Activated CD4-positive, alpha-beta memory T cell treated with anti-CD3 and anti-CD28 coated beads for 36 hours (primary cell): ENCODE data around the gene SPATA31A5. TPM values are rescaled to one million over a fixed set of nuclear protein-coding genes. Genes with fewer than 3 reads are reported as not detected.
"Not testable (repeated sequence)": the region's sequence is repeated elsewhere in the genome, so short reads cannot be mapped to it uniquely, and the experiment has no call there.

Experiments used
- CTCF ChIA-PET: fragments of 350-600 bp; sonication (Branson Sonifier 250); formaldehyde crosslinking; loops from one replicate; lab custom pipeline; 2021; ENCODE audit warnings: antibody characterized with exemption, inconsistent platforms; lab: Charles Lee
- POLR2A ChIA-PET: fragments of 350-600 bp; sonication (Branson Sonifier 250); formaldehyde crosslinking; loops from one replicate; lab custom pipeline; 2021; ENCODE audit warnings: antibody characterized with exemption; lab: Charles Lee
- DNase-seq: peaks from one replicate; pipeline ENCODE4 v3.0.0-alpha.2; 2020
- H3K27ac Mint-ChIP-seq: one replicate; pipeline ENCODE4 v1.8.0; 2021; ENCODE audit warnings: mixed read lengths
- H3K27me3 Mint-ChIP-seq: one replicate; pipeline ENCODE4 v1.8.0; 2021; ENCODE audit warnings: mixed read lengths
- H3K36me3 Mint-ChIP-seq: one replicate; pipeline ENCODE4 v1.8.0; 2021; ENCODE audit warnings: mixed read lengths
- H3K4me1 Mint-ChIP-seq: one replicate; pipeline ENCODE4 v1.8.0; 2021; ENCODE audit warnings: low read depth, mixed read lengths
- H3K4me3 Mint-ChIP-seq: one replicate; pipeline ENCODE4 v1.8.0; 2021; ENCODE audit warnings: mild to moderate bottlenecking, mixed read lengths
- H3K9me3 Mint-ChIP-seq: one replicate; pipeline ENCODE4 v1.8.0; 2021; ENCODE audit warnings: mixed read lengths
- intact Hi-C: fragments of 100-400 bp; cut with micrococcal nuclease; formaldehyde crosslinking; loops from one replicate; pipeline ENCODE4 v1.15.1; 2023
- total RNA-seq, 2 experiments: library from RNA; stranded (reverse); gene quantifications; one replicate each; pipeline ENCODE4 v1.2.3, GENCODE V29; 2021

Gene SPATA31A5
- not detected for total RNA-seq

DNA sequence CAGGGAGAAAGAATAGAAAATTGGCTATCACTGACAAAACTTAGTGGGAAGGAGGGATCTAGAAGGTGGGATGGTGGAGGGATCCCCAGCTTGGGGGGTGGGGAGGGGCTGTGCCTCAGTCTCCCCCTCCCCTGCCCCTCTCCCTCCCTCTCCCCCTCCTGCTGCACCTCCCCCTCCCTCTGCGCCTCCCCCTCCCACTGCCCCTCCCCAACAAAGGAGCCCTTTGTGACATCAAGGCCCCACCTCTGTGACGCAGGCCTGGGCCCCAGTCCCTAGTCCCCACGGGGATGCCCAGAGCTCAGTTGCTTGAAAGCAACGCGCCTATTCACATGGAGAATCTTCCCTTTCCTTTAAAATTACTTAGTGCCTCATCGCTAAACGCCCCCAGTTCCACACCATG, at the start of gene SPATA31A5:
Gene SPATA31A5 (plus strand): TSS at position 301 of the 400 bp plus-strand sequence. CDS start 29 bp downstream, at position 330.
- CTCF ChIA-PET, result not testable (repeated sequence)

GRCh38 chr9:60962990-60963350, 48.8 kb downstream of the SPATA31A5 start:
- H3K36me3 Mint-ChIP-seq, H3K27me3 Mint-ChIP-seq, intact Hi-C loops, H3K27ac Mint-ChIP-seq, H3K4me1 Mint-ChIP-seq, CTCF ChIA-PET, POLR2A ChIA-PET, H3K9me3 Mint-ChIP-seq, H3K4me3 Mint-ChIP-seq, DNase-seq: not testable (repeated sequence)

More for the DNA sequence above, at the start of gene SPATA31A5:
- H3K27ac Mint-ChIP-seq, H3K9me3 Mint-ChIP-seq, H3K4me1 Mint-ChIP-seq, intact Hi-C loops, POLR2A ChIA-PET, H3K27me3 Mint-ChIP-seq, H3K4me3 Mint-ChIP-seq, H3K36me3 Mint-ChIP-seq, DNase-seq: not testable (repeated sequence)

GRCh38 chr9:60966382-60966781, 52.2 kb downstream of the SPATA31A5 start:
- CTCF ChIA-PET, DNase-seq, H3K27ac Mint-ChIP-seq, H3K27me3 Mint-ChIP-seq, H3K4me3 Mint-ChIP-seq, POLR2A ChIA-PET, H3K36me3 Mint-ChIP-seq, H3K4me1 Mint-ChIP-seq, intact Hi-C loops, H3K9me3 Mint-ChIP-seq: not testable (repeated sequence)
